CD14-positive monocyte (primary cell): ENCODE results near the gene CDT1. TPM values are rescaled to one million over a fixed set of nuclear protein-coding genes. Genes with fewer than 3 reads are reported as not detected.
A peak's percentile ranks its signal among the peaks of the same experiment; 100 is the strongest.
"Not testable (repeated sequence)": the region's sequence is repeated elsewhere in the genome, so short reads cannot be mapped to it uniquely, and the experiment has no call there.

Experiments
- DNase-seq, 3 donors: peaks; one replicate each; pipeline ENCODE4 v3.0.0-alpha.2; 2011 to 2022
- H2AFZ ChIP-seq: 2 replicates; pipeline ENCODE4 v1.6.0; 2012; ENCODE audit warnings: mild to moderate bottlenecking, low read depth, low read length, inconsistent platforms; ENCODE audit not compliant: insufficient read depth, poor library complexity, severe bottlenecking
- H3K27ac ChIP-seq, 2 donors: 1 replicate in 1 of 2; 2 replicates in 1 of 2; pipeline ENCODE4 v1.5.1; 2012 to 2013; ENCODE audit warnings: low read length in 2 of 2, control low read depth in 1 of 2, inconsistent platforms in 1 of 2, low read depth in 1 of 2, mild to moderate bottlenecking in 1 of 2
- H3K27me3 ChIP-seq, 2 donors: one replicate each; pipeline versions ENCODE4 v1.6.0 to v1.6.1; 2011 to 2013; ENCODE audit warnings: low read length in 2 of 2; ENCODE audit not compliant: control insufficient read depth in 2 of 2, insufficient read depth in 2 of 2
- H3K36me3 ChIP-seq, 2 donors: replicated peaks in 1 of 2; 1 replicate in 1 of 2; 2 replicates in 1 of 2; pipeline versions ENCODE4 v1.5.1 to v1.6.1; 2012 to 2013; ENCODE audit warnings: low read length in 2 of 2, control low read depth in 1 of 2, inconsistent platforms in 1 of 2, mild to moderate bottlenecking in 1 of 2; ENCODE audit not compliant: insufficient read depth in 2 of 2, control insufficient read depth in 1 of 2
- H3K4me1 ChIP-seq, 2 donors: 1 replicate in 1 of 2; 2 replicates in 1 of 2; pipeline versions ENCODE4 v1.5.1 to v1.6.1; 2012 to 2013; ENCODE audit warnings: low read length in 2 of 2, control low read depth in 1 of 2, inconsistent platforms in 1 of 2, mild to moderate bottlenecking in 1 of 2, moderate library complexity in 1 of 2; ENCODE audit not compliant: insufficient read depth in 2 of 2, control insufficient read depth in 1 of 2
- H3K4me2 ChIP-seq: replicated peaks from 2 replicates; pipeline ENCODE3; 2012; ENCODE audit warnings: low read length, moderate library complexity, mild to moderate bottlenecking; ENCODE audit not compliant: poor library complexity, severe bottlenecking; ENCODE audit errors: extremely low read depth
- H3K4me3 ChIP-seq, 3 experiments: fragments of 200-600 bp in 1 of 3; sonication (generic) in 1 of 3; replicated peaks in 1 of 3; 1 replicate in 2 of 3; 2 replicates in 1 of 3; pipeline ENCODE4 v1.5.1; 2011 to 2013; ENCODE audit warnings: low read length in 3 of 3, mild to moderate bottlenecking in 3 of 3, control low read depth in 2 of 3, low read depth in 2 of 3, inconsistent platforms in 1 of 3, moderate library complexity in 1 of 3
- H3K79me2 ChIP-seq: 2 replicates; pipeline ENCODE4 v1.6.0; 2012; ENCODE audit warnings: mild to moderate bottlenecking, control low read depth, inconsistent platforms, low read length, moderate library complexity; ENCODE audit not compliant: insufficient read depth
- H3K9ac ChIP-seq: 2 replicates; pipeline ENCODE4 v1.6.0; 2017; ENCODE audit warnings: low read length, mild to moderate bottlenecking; ENCODE audit not compliant: insufficient read depth, poor library complexity, severe bottlenecking
- H3K9me3 ChIP-seq, 2 donors: replicated peaks in 1 of 2; 1 replicate in 1 of 2; 2 replicates in 1 of 2; pipeline versions ENCODE4 v1.5.1 to v1.6.1; 2012 to 2013; ENCODE audit warnings: low read length in 2 of 2, control low read depth in 1 of 2; ENCODE audit not compliant: control insufficient read depth in 1 of 2, insufficient read depth in 1 of 2
- H4K20me1 ChIP-seq: 2 replicates; pipeline ENCODE4 v1.6.0; 2012; ENCODE audit warnings: mild to moderate bottlenecking, low read length, control low read depth, moderate library complexity; ENCODE audit not compliant: insufficient read depth
- H3K27ac Mint-ChIP-seq, 7 donors: one replicate each; pipeline ENCODE4 v1.8.0; 2020; ENCODE audit warnings: mild to moderate bottlenecking in 7 of 7, mixed read lengths in 7 of 7, moderate library complexity in 6 of 7, inconsistent platforms in 2 of 7
- H3K27me3 Mint-ChIP-seq, 3 donors: one replicate each; pipeline ENCODE4 v1.8.0; 2021 to 2022; ENCODE audit warnings: low read depth in 3 of 3, mild to moderate bottlenecking in 3 of 3, mixed read lengths in 3 of 3, moderate library complexity in 3 of 3, inconsistent platforms in 1 of 3
- H3K36me3 Mint-ChIP-seq, 2 donors: one replicate each; pipeline ENCODE4 v1.8.0; 2020; ENCODE audit warnings: mixed read lengths in 2 of 2, inconsistent platforms in 1 of 2, mild to moderate bottlenecking in 1 of 2
- H3K4me1 Mint-ChIP-seq: one replicate; pipeline ENCODE4 v1.8.0; 2020; ENCODE audit warnings: mild to moderate bottlenecking, mixed read lengths
- H3K4me3 Mint-ChIP-seq, 2 donors: one replicate each; pipeline ENCODE4 v1.8.0; 2020; ENCODE audit warnings: mild to moderate bottlenecking in 2 of 2, mixed read lengths in 2 of 2, moderate library complexity in 1 of 2
- H3K9me3 Mint-ChIP-seq, 7 donors: one replicate each; pipeline ENCODE4 v1.8.0; 2020 to 2022; ENCODE audit warnings: mixed read lengths in 7 of 7, mild to moderate bottlenecking in 6 of 7, moderate library complexity in 6 of 7, inconsistent platforms in 2 of 7
- WGBS: methylation state at CpG from one replicate; pipeline ENCODE4 v1.1.5; 2013; ENCODE audit warnings: missing lambda C conversion rate; ENCODE audit not compliant: insufficient coverage; 5-methylcytosine and 5-hydroxymethylcytosine counted together
- intact Hi-C, 2 donors: fragments of 100-400 bp; cut with micrococcal nuclease; formaldehyde crosslinking; loops; one replicate each; pipeline versions ENCODE4 v1.15.0 to v1.15.1; 2023
- polyA plus RNA-seq, 3 donors: library from polyadenylated mRNA; depleted of rRNA in 1 of 3; unstranded in 2 of 3; stranded (reverse) in 1 of 3; fragments of 300-500 nt in 2 of 3; fragments of >200 nt in 1 of 3; fragmentation: Illumina TruSeq in 2 of 3; gene quantifications; 1 replicate in 2 of 3; 2 replicates in 1 of 3; pipeline ENCODE4 v1.2.3, GENCODE V29; 2012 to 2021
- TF ChIP-seq, protein P1 (sequence below): fragments of 200-600 bp; IDR thresholded peaks from one replicate; pipeline ENCODE4 v1.8.0; 2022; ENCODE audit warnings: antibody characterized with exemption, mild to moderate bottlenecking

CDT1 gene
- polyA plus RNA-seq, 3 donors, result 0.07 to 0.24 (median 0.16) TPM

DNA sequence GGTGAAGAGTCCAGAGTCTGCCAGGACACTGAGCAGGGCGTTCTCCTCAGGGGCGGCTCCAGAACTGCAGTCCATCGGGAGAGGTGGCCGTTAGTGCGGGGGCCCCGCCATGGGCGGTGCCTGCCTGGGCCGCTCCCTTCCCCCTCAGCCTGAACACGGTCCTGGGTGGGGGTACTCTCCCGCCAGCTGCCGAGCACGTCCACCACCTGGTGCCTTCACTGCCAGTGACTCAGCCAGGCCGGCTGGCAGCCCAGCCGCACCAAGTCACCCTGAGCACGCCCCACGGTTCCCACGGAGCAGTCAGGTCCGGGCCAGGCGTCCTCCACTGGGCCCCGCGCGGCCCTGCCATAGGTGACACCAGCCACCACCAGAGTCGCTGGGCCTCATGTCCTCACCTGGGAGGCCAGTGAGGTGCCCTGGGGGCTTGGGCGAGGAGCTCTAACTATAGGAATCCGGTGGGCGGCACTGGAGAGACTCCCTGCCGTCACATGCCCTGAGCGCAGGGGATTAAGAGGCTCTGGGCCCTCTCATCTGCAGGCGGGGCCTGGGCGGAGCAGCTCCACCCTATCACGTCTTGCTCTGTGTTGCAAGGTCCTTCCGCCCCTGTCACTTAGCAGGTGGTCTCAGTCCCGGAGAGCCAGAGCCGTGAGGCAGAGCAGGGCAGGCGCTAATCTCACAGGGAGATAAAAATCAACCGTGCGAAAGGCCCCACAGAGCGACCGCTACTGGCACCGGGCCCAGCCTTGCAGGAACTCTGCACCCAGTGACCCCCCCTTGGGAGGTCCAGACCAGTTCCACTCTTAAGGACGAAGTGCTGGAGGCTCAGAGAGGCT, 32.9 kb upstream of the CDT1 start:
- Mint-ChIP-seq H3K4me3 (peak overlapping the region; percentile 67 to 83), H3K9me3 (no peaks in the 10 kb centered on the region), H3K4me1 (peaks cover 62% of the 10 kb centered on the region), H3K36me3 (peaks cover 10 to 20% of the 10 kb centered on the region in 2 donors), H3K27ac (peak overlapping the region; percentile 53 to 90 (median 75)), H3K27me3 (peaks cover 0 to 3% (median 1%) of the 10 kb centered on the region in 3 donors)
- H3K4me3 ChIP-seq, result peak overlapping the region in 1 of 3 experiments; percentile 54
- WGBS, result 18% methylated on average over 41 of the region's 41 CpGs
- no peaks in the 10 kb centered on the region for H3K27me3 ChIP-seq
- peak overlapping the region; percentile 53 for H3K9ac ChIP-seq
- peaks cover 99% of the 10 kb centered on the region for H3K79me2 ChIP-seq
- peak overlapping the region; percentile 37 to 73 for H3K27ac ChIP-seq
- H3K4me1 ChIP-seq, result peaks cover 43 to 66% of the 10 kb centered on the region in 2 donors
- DNase-seq, result peak in 2 of 3 donors; percentile 34 to 42
- H3K9me3 ChIP-seq, result no peaks in the 10 kb centered on the region
- no peak overlapping the region for H2AFZ ChIP-seq
- peaks cover 99% of the 10 kb centered on the region for H4K20me1 ChIP-seq
- intact Hi-C loops, result no loop called here
- TF ChIP-seq, protein P1, sequence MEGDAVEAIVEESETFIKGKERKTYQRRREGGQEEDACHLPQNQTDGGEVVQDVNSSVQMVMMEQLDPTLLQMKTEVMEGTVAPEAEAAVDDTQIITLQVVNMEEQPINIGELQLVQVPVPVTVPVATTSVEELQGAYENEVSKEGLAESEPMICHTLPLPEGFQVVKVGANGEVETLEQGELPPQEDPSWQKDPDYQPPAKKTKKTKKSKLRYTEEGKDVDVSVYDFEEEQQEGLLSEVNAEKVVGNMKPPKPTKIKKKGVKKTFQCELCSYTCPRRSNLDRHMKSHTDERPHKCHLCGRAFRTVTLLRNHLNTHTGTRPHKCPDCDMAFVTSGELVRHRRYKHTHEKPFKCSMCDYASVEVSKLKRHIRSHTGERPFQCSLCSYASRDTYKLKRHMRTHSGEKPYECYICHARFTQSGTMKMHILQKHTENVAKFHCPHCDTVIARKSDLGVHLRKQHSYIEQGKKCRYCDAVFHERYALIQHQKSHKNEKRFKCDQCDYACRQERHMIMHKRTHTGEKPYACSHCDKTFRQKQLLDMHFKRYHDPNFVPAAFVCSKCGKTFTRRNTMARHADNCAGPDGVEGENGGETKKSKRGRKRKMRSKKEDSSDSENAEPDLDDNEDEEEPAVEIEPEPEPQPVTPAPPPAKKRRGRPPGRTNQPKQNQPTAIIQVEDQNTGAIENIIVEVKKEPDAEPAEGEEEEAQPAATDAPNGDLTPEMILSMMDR, result no peak
- peak overlapping the region; percentile 58 for H3K4me2 ChIP-seq
- peaks cover 15 to 16% of the 10 kb centered on the region in 2 donors for H3K36me3 ChIP-seq

DNA sequence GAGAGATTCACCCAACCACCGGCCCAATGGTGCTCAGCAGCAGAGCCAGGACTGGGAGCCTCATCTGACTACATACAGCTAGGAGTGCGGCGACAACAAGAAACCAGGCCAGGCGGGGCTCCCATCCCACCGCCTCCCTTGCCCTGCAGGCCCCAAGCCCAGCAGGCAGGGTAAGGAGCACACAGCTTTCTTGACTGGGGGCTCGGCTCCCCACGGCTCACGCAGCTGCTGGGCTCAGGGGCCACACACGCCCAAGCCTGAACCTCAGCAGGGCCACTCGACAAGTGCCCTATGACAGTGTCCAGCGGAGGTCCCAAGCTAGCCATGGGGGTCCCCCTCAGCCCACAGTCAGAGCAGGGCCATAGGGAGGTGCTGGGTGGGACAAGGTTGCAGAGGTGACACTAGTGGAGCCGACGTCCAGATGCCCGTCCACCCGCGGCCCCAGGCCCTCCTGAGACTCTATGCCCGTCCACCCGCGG, 32.3 kb upstream of the CDT1 start:
- no peaks in the 10 kb centered on the region for H3K9me3 ChIP-seq
- H3K27me3 ChIP-seq, result no peaks in the 10 kb centered on the region
- H3K27ac Mint-ChIP-seq, result peak overlapping the region; percentile 53 to 90 (median 75)
- intact Hi-C loops, result no loop called here
- peak overlapping the region; percentile 67 to 83 for H3K4me3 Mint-ChIP-seq
- peaks cover 0 to 3% (median 1%) of the 10 kb centered on the region in 3 donors for H3K27me3 Mint-ChIP-seq
- H3K36me3 ChIP-seq, result peaks cover 8 to 12% of the 10 kb centered on the region in 2 donors
- H3K4me2 ChIP-seq, result peak overlapping the region; percentile 58
- peak overlapping the region; percentile 53 for H3K9ac ChIP-seq
- H3K36me3 Mint-ChIP-seq, result peaks cover 7 to 21% of the 10 kb centered on the region in 2 donors
- peaks cover 43 to 66% of the 10 kb centered on the region in 2 donors for H3K4me1 ChIP-seq
- H3K9me3 Mint-ChIP-seq, result no peaks in the 10 kb centered on the region
- TF ChIP-seq, protein P1, result no peak
- WGBS, result 36% methylated on average over 11 of the region's 19 CpGs
- H3K79me2 ChIP-seq, result peaks cover 99% of the 10 kb centered on the region
- peak overlapping the region; percentile 37 to 73 for H3K27ac ChIP-seq
- no peak for DNase-seq
- peak overlapping the region in 1 of 3 experiments; percentile 54 for H3K4me3 ChIP-seq
- H2AFZ ChIP-seq, result no peak overlapping the region
- H3K4me1 Mint-ChIP-seq, result peaks cover 62% of the 10 kb centered on the region
- peaks cover 97% of the 10 kb centered on the region for H4K20me1 ChIP-seq

DNA sequence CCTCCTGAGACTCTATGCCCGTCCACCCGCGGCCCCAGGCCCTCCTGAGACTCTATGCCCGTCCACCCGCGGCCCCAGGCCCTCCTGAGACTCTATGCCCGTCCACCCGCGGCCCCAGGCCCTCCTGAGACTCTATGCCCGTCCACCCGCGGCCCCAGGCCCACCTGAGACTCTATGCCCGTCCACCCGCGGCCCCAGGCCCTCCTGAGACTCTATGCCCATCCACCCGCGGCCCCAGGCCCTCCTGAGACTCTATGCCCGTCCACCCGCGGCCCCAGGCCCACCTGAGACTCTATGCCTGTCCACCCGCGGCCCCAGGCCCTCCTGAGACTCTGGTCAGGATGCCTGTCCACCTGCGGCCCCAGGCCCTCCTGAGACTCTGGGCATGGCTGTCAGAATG, 31.8 kb upstream of the CDT1 start:
- H2AFZ ChIP-seq, H3K9me3 Mint-ChIP-seq, H3K9me3 ChIP-seq, H3K4me2 ChIP-seq, intact Hi-C loops, H3K9ac ChIP-seq, DNase-seq, H3K27me3 ChIP-seq, H3K4me3 ChIP-seq, H3K4me3 Mint-ChIP-seq, H3K27me3 Mint-ChIP-seq: not testable (repeated sequence)
- peaks cover 99% of the 10 kb centered on the region for H3K79me2 ChIP-seq
- H3K36me3 Mint-ChIP-seq, result peaks cover 11 to 26% of the 10 kb centered on the region in 2 donors
- WGBS, result 88% methylated on average over 11 of the region's 23 CpGs
- peaks cover 65% of the 10 kb centered on the region for H3K4me1 Mint-ChIP-seq
- H3K36me3 ChIP-seq, result peaks cover 8 to 14% of the 10 kb centered on the region in 2 donors
- peaks cover 43 to 66% of the 10 kb centered on the region in 2 donors for H3K4me1 ChIP-seq
- peaks cover 97% of the 10 kb centered on the region for H4K20me1 ChIP-seq
- H3K27ac Mint-ChIP-seq, result peak overlapping the region in 1 of 7 donors; percentile 41
- H3K27ac ChIP-seq, result peak overlapping the region in 1 of 2 donors; percentile 47
